GM18519 (cell line): ENCODE measurements around the gene IQCK.

Experiments
- ATAC-seq: cut with Tn5 transposase; IDR thresholded peaks from one replicate; pipeline ENCODE4 v1.9.1; 2021; ENCODE audit warnings: mild to moderate bottlenecking, moderate library complexity; ENCODE audit not compliant: unreplicated experiment, low FRiP score

IQCK gene

DNA sequence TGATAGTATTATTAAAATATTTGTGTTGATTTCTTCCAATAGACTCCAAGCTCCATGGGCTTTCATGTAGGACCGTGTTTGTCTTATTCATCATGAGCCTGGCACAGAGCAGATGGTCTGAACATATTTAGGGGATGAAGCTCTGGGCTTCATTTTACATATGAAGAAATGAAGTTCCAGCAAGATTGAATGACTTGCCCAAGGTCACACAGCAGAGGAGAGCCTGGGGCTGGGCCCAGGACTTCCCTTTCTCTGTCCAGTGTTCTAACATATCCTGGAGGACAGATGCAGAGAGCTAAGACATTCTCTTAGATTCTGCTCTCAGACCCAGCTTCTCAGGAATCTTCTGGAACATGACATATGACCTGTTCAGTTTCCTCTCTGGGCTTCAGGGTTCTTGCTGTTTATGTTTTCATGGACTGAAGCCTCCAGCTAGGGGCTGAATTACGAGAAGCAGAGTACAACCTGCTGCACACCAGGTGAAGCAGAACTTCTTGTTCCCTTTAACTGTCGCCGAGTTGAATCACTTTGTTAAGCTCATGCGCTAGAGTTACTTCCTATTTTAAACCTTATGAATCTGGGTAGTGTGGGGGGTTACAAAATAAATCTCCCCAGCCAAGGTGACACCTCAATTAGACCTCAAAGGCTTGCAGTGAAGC is 113.0 kb downstream of the IQCK start:
- ATAC-seq = no peak

DNA sequence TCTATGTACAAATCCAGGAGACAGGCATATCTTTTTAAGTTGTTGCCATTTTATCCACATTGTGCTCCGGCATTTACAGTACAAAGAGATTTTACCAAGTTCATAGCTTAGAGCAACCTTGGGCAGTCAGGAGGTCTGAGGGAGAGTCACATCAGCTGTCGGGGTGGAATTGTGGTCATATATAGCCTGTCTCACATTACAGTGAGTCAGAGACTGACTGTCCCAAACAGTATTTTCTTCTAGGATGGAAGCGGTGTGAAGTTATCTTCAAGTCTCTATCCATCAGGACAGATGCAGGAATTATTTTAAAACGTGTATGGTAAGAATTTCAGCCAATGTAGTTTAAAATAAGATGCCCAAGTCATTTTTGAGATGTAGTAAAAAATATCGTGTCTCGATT is 113.6 kb downstream of the IQCK start:
- no peak for ATAC-seq

DNA sequence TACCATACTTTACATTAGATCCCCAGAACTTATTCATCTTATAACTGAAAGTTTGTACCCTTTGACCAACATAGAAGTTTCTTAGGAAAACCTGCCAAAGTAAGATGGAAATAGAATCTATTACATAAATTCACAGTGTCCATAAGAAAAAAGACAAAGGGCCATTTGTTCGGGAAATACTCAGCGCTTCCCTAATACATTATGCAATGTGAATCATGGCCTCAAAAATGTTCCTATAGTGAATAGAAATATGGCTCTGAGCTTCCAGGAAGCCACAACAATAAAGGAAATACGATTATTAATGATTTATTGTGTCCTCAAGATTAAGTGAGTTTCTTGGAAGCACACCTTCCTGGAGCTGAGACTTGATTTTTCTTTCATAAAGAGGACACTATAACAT is 115.1 kb downstream of the IQCK start:
- no peak for ATAC-seq

DNA sequence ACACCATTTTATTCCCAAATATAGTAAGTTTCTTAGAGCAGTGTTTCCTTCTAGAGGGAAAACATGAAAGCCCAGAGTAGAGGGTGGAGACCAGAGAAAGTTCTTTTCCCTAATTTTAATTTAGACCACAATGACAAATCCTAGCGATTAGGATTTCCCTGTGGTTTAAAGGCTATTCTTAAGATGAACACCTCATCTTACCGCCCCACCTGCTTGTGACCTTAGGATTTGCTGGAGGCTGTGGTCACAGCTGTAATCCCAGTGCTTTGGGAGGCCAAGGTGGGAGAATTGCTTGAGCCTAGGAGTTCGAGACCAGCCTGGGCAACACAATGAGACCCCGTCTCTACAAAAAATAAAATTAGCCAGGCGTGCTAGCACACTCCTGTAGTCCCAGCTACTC is 115.5 kb downstream of the IQCK start:
- no peak for ATAC-seq

DNA sequence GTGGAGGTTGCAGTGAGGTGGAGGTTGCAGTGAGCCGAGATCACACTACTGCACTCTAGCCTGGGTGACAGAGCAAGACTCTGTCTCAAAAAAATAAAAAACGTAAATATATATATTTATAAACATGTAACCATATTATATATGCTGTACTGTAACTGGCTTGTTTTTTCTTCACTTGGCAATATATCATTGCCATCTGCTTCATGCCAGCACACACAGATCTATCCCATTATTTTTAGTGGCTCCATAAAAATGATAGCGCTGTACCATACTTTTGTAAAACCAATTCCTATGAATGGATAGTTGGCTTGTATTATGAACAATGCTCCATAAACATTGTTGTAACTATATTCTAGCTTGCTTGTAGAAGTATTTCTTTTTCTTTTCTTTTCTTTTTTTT is 117.1 kb downstream of the IQCK start:
- no peak for ATAC-seq

DNA sequence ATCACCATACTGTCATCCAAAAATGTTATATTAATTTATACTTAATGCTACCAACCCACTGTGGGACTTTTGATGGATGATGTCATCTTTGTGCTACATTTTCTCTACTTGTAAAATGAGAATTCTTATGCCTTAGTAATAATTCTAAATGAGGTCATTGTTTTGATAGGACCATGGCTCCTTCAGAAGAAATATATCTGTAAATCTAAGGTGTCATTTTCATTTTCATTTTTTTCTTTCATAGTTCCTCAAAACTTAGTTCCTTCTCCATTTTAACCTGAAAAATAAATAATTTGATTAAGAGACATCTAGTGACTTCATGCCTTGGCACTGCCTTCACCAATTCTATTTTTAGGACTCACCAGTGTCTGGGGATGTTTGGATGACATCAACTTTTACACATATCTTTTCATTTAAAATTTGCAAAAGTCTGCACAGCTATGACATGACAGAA is 117.9 kb downstream of the IQCK start:
- no peak for ATAC-seq

DNA sequence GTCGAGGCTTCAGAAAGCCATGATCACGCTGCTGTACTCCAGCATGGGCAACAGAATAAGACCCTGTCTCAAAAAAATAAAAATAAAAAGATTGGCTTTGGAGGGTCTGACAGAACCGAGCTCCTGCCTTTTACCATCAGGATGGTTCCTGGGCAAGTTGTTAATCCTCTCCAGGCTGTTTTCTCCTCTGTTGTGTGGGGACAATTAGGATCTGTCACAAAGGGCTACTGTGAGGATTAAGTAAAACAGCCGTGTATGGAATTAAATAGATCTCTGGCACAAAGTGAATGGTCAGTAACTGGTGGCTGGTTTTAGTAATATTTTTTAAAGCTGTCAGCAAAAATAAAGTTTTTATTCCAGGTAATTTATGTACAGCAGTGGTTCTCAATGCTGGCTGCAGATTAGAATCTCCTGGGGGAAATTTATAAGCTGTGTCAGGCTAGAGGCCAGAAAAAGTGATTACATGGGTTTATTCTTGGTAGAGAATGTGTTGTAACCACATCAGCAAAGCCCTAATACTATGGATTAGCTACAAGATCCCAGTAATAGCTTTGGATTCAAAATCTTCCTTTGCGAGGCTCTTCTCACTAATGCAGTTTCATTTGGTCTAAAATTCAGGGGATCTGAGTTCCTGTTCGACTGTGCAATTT is 119.4 kb downstream of the IQCK start:
- ATAC-seq = no peak

DNA sequence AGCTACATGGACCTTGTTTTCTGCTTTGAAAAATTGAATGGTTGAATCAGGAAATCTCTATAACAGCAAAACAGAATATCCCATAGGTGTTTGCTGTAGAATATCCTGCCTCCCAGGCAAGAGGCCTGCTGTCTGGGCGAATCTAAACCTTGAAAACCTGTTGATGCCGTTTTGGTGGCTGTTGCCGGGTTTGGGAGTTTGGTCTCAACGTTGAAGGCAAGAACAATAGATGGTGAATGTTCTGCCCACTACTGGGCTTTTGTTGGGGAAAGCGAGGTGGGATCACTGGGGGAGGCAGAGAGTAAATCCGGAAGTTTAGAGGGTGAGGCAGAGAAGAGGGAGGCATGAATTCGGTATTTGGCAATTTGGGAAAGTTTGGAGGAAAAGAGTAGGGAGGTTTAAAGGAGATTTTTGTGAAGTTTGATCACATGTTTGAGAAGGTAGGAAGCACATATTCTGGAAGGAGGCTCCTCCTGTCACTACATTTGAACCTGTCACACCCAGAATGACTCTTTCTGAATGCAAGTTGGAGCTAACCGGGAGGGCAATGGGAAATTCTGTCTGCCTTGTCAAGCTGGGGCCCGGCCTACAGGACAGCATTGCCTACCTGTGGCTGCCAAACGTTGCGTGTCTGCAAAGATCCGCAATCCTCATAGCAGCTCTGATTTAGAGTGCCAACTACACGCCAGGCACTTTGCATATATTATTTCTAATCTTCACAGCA is 120.1 kb downstream of the IQCK start:
- no peak for ATAC-seq

DNA sequence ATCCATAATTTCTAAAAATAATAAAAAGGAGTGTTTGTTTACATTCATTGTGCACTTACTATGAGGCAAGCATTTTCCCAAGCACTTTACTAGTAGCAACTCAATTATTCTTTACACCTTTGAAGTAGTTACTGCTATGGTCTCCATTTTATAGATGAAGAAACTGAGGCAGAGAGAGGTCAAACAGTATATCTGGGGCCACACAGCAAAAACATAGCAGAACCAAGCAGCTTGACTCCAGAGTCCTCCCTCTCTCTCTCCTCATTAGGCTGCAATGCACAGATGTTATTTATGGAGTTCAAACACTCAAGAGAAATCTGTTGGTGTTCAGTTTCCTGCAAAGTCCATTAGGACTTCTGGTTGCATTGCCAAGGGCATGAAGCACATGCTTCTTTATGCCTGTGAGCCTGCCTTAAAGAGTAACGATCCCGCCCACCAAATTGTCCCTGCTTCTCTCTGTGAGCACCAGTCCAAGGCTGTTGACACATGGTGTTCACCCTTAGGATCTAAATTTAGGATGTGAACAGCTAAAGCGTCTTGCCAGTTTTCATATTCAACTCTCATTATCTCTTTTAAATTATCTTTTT is 122.5 kb downstream of the IQCK start:
- no peak for ATAC-seq

DNA sequence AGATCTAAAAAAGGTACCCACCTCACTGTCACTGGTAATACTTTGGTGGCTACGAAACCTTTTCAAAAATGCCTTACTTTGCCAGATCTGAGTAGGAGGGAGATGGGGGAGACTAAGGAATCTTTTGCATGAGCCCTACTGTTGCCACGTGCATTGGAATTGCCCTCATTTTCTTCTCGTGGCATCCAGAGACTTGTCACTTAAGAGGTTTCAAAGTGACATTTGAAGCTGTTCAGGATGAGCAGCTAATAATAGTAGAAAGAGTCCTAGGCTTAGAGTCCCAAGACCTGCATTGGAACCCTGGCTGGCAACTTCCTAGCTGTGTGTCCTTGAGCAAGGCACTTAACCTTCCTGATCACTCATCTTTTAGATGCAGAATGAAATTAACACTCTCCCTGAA is 123.1 kb downstream of the IQCK start:
- no peak for ATAC-seq

DNA sequence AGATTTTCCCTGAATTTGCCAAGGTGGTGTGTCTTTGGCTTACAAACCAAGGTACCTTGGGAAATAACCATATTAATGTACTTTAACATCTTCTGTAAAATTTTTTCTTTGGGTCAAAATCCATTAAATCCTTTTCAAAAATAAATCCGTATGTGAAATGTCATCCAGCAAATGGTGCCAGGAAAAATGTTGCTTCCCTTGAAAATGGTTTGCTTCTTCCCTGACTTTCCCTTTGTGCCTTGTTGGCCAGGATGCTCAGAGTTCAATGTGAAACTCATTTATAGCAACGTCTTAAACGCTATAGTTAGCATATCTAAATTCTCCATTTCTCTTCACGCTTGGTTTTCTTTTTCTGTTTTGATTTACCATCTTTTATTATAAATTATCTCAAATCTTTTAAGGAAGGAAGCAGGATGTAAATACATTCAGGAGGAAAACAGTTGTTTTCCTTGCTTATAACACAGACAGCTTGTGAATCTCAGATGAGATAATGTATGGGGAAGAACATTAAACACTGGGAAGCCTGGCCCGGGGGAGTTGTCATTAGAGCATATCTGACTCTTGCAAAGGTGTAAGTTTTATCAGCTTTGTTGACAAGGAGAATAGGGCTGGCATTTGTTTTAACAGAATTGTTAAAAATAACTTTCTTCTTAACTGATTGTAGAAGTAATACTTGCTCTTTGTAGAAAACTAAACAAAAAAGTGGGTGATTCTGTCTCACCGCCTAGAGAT is 124.5 kb downstream of the IQCK start:
- no peak for ATAC-seq

DNA sequence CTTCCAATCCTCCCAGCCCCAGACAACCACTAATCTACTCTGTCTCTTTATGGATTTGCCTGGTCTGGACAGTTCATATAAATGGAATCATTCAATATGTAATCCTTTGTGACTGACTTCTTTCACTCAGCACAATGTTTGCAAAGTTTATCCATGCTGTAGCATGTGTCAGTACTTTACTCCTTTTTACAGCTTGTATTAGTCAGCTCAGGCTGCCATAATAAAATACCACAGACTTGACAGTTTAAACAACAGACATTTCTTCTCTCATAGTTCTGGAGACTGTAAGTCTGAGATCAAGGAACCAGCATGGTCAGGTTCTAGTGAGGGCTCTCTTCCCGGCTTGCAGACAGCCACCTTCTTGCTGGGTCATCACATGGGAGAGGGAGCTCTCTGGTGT is 125.3 kb downstream of the IQCK start:
- no peak for ATAC-seq

DNA sequence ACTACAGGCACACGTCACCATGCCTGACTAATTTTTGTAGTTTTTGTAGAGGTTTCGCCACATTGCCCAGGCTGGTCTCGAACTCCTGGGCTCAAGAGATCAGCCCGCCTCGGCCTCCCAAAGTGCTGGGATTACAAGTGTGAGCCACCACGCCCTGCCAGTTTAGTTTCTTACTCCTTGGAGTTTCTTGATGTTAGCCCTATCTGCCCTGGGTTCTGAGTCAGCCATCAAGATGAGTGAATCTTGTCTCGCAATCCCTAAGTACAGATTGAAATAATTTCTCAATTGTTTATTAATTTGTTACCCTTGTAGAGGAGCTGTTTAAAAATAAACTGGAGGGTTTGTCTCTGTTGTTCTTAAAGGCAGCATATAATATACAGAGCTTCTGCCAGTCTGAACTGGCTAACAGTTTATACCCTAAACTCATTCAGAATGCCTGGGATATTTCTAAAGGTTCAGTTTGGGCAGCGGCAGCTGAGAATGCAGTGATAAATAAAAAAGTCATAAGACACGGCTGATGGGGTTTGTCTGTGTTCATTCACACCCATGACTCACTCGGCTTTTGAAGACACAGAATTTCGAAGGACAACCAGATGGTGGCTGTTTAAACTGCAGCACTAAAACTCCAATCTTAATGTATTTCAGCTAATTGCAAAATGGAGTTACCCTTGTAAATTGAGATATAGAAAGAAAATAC is 127.0 kb downstream of the IQCK start:
- no peak for ATAC-seq

DNA sequence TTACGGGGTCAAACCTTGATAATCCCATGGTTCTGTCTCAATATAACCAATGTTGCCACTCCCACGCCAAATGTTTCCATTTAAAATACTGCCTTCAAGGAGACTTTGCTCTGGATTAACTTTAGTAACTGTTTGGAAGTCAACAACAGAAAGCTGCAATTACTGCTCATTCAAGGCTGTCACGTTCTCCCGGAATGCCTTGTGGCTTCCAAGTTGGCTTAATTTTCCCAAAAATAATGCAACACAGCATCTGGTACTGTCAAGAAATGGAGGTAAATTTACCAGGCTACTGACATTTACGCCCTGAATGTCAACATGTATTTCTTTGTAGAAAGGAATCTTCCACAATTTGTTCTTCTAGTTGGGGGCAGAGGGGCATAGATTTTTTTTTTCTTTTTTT is 128.4 kb downstream of the IQCK start:
- no peak for ATAC-seq

DNA sequence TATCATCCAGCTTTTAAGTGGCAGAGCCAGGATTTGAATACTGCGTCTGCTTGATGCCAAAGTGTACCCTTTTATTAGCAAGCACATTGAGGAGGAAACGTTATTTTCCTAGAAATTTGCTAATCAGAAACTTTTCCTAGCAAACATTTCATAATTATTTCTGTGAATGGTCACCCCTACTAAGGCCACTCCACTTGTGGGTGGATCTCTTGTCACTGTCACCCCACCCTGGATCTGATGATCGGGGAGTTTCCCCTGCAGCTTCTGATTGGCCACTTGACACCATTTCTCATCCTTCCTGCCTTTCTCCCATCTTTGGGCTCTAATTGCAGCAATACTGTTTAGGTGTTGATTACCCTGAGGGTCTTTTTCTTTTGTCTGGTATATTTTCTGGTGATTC is 130.7 kb downstream of the IQCK start:
- no peak for ATAC-seq

DNA sequence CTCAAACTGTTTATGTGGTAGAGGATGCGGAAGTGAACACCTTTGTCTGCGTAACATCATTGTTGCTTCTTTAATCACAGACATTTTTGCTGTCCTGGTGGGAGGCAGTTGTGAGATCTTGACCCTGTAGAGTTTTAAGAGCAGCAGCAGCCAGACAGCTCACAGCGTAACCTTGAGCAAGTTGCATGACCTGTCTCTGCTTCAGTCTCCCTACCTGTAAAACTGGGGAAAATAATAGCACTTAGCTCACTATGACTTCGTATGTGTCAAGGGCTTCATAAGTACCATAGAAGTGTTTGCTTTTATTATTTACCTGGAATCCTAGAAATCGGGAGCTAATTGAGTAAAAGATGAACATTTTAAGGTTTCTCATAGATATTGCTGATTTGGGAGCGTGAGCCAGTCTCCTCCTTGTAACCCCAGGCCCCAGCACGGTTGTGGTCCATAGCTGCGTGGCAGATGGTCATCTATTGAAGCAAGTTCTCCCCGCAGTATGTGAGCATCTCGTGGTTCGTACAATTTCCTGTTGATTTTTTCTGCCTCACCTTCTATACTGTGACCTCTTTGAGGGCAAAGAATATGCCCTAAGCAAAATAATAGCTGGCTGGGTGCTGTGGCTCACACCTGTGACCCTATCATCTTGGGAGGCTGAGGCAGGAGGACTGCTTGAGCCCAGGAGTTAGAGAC is 132.2 kb downstream of the IQCK start:
- ATAC-seq = no peak

DNA sequence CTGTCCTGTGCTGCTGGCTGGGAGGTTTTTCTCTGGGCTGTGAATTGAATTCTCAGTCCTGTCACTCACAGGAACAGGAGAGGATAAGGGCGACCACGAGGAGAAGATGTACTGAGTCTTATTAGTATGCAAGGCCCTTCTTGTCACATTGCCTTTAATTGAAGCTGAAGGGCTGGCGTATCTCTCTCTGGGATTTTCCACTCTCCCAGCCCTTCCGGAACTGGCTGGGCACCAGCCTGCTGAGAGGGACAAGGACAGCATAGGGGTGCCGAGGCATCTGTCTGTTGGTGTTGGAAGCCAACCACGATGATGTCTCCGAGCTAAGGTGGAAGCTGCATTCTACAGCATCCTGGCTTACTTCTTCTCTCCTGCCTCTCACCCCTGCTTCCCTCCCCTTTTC is 133.4 kb downstream of the IQCK start:
- ATAC-seq = no peak

DNA sequence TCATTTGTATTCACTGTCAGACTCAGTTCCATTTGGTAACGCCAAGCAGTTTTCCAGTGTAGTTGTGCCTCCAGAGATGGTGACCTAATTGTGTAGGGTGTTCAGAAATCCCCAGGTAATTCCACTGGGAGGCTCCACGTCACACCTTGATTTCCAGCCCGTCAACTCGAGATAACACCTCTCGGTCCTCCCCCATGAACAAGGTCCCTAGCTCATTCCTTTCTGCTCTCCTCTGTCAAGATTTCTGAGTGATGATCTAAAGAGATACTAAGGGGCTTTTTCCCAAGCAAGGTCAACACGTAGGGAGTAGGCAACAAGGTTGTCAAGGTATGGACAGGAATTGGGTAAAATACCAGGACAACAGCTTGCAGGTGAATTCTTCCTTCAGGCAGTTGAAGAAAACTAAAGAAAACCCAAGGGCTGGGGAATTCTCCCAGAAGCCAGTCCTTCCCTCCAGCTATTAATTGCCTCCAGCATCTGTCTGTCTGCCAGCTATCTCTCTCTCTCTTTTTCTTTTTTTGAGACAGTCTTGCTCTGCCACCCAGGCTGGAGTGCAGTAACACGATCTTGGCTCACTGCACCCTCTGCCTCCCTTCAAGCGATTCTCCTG is 135.2 kb downstream of the IQCK start:
- ATAC-seq = no peak
